Activated gamma-delta T cell treated with anti-CD3 and anti-CD28 coated beads, Interleukin-2, amount 50 U/mL, for 16 hours (primary cell): ENCODE measurements around the gene TSFM.
A peak's percentile ranks its signal among the peaks of the same experiment; 100 is the strongest.

Experiments used
- DNase-seq: peaks from one replicate; pipeline ENCODE4 v3.0.0-alpha.2; 2020; ENCODE audit warnings: low read depth

TSFM gene

DNA sequence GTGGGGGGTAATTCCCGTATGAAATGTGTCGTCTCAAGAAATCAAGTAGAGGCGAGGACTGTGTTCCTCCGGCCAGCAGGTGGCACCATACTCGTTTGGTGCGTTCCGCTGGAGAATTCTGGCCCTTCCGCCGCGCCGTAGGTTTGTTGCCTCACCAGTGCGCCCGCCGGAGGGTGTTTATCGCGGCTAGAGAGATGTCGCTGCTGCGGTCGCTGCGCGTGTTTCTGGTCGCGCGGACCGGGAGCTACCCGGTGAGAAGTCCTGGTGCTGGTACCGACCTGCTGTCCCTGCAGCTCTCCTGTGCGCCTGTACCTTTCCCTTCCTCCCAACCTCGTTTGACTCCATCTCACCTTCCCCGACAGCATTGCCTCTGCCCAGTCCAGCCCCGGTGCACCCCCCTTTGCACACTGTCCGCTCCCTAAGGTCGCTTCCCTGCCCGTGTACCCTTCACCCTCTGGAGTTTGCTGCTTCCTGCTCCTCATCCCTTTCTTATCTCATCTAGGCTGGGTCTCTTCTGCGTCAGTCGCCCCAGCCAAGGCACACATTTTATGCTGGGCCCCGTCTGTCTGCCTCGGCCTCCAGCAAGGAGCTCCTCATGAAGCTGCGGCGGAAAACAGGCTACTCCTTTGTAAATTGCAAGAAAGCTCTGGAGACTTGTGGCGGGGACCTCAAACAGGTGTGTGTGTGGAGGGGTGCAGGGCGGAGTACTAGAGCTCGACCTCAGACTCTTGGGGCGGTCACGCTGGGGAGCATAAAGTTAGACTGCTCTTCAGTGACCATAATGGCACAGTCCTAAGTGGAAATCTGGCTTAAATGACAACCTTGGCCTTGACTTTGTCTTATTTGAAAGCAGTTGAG lies at the start of gene TSFM:
TSS of gene TSFM (plus strand) at position 180 of the 858 bp plus-strand sequence. CDS start at position 195, 15 bp downstream.
- DNase-seq, result peak; percentile 98

DNA sequence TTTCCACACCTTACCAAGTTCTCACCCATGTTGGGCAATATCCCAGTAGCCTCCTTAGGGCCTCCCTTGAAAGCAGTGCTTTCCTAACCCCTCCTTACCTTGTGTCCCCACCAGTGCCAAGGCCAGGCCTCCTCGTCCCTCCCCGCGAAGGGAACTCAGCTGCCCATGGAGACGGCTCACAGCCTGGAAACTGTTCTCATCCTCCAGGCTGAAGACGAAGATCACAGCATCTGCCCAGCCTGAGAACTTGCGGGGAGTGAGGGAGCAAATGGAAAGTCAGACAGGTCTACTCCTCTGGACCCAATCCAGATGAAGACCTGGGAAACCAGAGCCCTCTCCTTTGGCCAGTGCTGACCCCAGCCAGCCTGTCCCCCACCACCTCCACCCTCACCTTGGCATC lies 48.7 kb upstream of the TSFM start:
- no peak for DNase-seq

- no peak for DNase-seq
Measured at GRCh38 chr12:57734591-57734990, 48.0 kb upstream of the TSFM start.

DNA sequence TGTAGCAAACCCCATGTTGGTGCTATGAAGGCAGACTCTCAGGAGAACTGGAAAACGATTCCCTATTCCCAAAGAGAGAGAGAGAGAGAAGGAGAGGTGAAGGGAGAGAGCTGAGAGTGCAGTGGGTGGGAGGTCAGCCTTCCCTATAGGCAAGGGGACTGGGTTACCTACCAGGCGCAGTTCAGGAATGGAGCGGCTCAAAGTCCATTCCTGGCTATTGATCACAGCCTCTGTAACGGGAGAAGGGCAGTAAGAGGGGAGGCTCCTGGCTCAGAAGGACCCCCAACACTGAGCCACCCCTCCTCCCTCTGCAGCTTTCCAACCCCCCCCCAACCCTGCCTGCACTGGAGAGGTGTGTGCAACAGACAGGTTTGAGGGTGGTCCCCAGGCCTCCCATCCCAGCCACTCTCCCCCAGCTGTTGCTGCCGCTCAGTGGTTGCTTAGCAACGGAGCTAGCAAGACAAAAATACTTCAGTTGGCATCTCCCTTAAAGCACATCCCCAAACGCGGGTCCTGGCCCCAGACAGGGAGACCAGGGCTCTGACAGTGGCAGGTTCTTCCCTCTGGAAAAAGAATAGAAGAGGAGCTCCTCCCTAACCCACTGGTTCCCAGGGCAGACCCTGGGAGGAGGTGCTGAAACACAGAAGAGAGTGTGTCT lies 47.3 kb upstream of the TSFM start:
- no peak for DNase-seq

DNA sequence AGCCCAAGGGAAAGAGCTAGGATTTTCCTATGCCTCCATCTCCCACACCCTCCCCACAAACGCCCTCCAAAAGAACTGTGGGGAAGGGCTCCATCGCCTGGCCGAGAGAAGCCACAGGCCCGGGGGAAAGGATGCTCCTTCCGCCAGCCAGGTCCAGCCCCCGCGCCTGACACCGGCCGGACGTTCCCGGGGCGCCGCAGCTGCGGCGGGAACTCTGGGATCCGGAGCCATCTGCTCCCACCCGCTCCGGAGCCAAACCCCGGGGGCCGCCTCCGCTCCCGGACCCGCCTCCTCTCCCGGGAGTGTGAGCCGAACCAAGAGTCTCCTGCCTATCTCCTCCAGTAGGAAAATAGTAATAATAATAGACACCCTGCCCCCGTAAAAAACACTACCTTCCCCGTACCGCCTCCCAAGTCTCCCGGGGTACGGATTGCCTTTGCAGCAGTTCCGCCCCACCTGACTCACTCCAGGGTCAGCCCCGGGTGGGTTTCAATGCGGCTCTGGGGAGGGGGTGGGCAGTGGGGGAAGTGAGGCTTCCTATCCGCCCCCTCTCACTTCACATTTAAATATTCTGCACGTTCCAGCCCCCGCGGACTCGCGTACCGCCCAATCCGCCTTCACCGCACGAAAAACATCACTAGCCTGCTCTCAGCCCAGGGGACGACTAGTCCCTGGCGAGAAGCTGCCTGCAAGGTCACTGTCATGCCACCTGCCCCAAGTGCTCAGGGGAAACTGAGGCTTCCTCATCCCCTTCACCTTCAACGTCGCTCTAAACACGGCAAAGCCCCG lies 46.4 kb upstream of the TSFM start:
- DNase-seq, result no peak

DNA sequence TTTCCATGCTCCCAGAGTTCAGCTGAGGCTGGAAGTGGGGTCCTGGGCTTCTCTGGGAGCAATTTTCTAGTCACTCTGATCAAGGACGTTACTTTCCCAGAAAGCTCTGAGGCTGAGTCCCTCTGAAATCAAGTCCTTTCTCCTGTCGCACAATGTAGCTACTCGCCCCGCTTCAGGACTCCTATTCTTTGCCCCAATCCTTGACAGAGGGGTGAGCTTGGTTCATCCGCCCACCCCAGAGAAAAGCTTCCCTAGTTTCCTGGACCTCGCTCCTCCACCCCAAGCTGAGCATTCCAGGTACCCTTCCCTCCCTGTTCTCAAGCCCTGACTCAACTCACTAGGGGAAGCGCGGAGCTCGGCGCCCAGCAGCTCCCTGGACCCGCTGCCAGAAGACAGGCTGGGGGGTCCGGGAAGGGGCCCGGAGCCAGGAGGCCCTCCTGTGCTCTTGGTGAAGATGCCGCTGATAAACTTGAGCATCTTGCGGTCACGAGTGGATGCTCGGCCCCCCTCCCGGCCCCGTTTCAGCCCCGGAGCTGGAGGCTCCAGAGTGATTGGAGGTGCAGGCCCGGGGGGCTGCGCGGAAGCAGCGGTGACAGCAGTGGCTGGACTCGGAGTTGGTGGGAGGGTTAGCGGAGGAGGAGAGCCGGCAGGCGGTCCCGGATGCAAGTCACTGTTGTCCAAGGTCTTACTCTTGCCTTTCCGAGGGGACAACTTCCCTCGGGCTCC lies 45.7 kb upstream of the TSFM start:
- DNase-seq, result no peak

- no peak for DNase-seq
Measured at GRCh38 chr12:57737467-57738460, 44.8 kb upstream of the TSFM start.

GRCh38 chr12:57738661-57739237 lies 43.8 kb upstream of the TSFM start, which contains the start of gene AGAP2:
TSS of gene AGAP2 (minus strand) at chr12:57738742. CDS start at chr12:57738246, 496 bp downstream.
- DNase-seq, result no peak

DNA sequence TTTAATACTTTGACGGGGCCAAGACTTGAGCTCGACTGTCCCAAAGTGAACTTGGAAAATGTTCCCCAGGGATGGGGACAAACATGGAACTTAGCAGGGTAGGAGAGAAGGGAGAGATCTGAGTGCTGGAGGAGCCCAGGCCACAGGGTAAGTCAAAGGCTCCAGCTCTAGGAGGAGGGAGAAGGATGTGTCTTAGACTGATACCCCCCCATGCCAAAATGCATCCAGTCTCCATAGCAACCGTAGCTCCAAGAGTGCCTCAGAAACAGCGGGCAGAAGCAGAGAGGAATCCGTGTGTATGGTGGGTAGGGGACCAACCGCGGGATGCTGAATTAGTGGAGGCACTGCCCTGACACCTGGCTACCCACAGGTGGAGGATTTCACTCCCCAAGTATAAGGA lies 43.2 kb upstream of the TSFM start:
- no peak for DNase-seq

DNA sequence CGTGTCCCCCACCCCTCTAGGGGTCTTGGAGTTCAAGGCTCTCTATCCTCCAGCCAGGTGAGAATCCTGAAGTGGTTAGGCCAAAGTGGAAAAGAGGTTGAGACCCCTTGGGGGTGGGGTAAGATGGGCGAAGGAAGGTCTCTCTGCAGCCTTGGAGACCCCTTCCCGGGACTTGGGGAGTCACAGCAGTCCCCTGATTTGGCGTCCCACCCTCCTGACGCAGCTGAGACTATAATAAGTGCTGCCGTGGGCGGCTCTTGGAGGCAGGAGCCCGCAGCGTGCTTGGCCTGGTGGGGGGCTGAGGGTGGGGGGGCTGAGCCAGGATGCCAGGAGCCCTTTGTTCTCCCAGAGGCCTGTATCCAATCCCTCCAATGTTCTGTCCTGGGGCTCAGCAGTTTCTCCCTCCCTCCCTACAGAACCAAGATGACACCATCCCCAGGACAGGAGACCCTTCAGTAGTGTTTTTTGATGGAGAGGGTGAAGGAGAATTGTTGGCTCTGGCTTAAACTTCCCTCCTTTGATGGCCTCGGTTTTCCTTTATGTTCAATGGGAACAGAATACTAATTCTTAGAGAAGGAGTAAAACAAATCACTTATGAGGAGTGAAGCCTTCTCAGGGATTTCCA lies 42.6 kb upstream of the TSFM start:
- no peak for DNase-seq

DNA sequence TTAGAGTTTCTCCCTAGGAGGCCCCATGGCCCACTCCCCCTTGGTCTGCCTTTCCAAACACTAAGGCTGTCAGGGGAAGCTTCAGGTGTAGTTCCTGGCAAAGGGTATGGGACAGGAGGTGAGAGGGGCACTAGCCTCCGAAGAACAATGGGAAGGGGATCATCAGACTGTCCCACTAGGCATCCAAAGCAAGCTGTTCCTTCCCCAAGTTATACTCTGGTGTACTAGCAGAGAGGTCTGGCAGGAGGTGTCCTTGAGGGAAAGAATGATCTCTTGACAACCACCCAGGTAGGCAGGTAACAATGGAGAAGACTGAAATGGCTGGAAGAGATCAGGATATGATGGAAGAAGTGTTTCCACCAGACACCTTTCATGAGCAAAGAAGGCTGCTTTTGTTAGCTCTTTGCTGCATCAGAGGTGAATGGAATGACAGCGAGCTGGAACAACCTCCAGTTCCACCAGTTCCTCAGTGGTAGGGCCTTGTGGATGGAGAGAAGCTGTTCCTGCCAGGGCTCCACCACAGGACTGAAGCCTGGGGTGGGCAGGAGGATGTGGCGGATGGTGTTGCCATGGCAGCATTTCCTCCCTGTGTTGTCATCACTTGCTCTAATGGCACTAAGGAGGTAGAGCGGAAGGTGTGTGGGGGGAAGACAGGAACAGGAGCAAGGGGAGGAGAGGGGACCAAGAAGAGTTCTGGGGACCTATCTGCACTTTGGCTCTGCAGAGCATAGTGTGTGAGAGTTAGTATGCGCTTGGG lies 41.8 kb upstream of the TSFM start:
- peak; percentile 73 for DNase-seq

DNA sequence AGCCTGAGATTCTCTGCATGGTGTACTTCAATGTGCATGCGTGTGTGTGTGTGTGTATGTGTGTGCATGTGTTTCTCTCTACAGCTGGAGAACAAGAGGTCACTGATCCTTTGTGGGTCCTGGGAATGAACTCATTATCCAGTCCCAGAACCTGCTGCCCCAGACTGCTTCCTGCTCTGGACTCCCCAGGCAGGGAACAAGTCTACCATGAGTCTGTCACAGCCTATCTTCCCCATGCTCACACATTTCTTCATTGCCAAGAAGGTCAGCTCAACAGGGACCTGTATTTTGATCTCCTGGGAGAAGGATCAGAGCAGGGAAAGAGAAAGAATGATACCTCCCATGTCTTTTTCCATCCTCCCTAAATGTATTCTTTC lies 41.2 kb upstream of the TSFM start:
- no peak for DNase-seq

- peak; percentile 74 for DNase-seq
Measured at GRCh38 chr12:57741844-57742738, 40.5 kb upstream of the TSFM start.

GRCh38 chr12:57743769-57744168 lies 38.8 kb upstream of the TSFM start:
- DNase-seq, result no peak

DNA sequence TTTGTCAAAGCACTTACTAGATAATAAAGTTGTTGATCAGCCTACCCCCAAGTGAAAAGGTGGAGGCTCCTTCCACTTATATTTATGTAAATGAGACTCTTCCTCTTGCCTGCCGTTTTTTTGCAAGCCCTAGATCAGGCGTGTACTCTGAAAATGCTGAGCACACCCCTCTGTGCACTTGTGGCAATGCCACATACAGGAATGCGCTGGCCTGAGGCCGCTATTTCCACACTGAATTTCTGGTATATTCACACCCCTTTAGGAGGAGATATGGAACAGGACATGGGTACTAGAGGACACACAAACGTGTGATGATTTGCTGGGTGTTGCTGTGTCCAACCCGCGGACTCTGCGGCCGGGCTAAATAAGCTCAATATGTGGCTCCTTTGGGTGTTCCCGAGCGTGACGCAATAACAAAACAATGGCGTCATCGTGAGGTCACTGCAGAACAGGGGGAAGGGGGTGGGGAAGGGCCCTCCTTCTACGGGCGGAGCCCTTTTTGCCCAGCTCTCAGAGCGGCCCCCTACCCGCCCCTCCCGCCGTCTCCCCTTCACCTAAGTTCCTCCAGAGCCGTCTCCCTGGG lies 38.3 kb upstream of the TSFM start:
- peak; percentile 48 for DNase-seq

DNA sequence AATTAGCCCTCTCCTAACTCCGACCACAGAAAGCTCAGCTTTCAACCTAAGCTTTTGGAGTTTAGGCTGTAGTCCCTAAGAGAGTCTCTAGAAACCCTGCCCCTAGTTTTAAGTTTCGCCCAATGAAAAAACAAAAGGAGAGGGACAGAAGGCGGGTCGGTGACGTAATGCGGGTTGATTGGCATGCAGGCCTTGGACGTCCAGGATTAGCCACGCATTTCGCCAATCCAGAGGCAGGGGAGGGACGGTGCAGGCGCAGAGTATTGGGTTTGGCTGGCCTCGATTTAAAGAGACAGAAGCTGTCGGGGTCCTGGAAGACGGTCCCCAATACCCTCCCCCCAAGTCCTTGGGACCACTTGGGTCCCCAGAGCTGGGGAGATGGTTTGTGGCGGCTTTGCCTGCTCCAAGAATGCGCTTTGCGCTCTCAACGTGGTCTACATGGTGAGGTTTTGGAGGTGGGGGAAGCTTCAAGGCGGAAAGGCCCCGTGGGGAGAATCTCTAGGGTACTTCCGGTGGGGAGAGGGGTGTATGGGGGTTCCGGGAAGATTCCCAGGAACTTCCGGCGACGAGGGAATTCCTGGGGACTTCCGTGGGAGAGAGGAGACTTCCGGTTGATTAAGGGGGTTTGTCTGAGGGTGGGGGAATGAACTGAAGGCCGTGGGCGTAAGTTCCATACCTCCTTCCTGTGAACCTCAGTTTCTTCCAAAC lies 37.7 kb upstream of the TSFM start, which contains the start of gene TSPAN31:
TSS of gene TSPAN31 (plus strand) at position 263 of the 708 bp plus-strand sequence. CDS start at position 379, 116 bp downstream.
- peak; percentile 90 for DNase-seq

DNA sequence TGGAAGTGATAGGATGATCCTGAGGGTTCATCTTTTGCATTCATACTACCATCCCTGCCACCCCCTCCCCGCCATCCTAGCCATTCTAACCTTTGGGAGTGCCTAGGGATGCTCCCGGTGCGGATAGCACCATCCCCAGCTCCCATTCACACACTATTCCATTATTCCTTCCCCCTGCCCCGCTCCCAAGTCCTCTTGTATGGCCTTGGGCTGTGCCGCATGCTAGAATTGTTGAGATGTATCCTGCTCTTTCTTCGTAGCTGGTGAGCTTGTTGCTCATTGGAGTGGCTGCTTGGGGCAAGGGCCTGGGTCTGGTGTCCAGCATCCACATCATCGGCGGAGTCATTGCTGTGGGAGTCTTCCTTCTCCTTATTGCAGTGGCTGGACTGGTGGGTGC lies 37.1 kb upstream of the TSFM start:
- no peak for DNase-seq
